ENCODE measurements around the gene CREB3L4.
A peak's percentile ranks its signal among the peaks of the same experiment; 100 is the strongest.

The CREB3L4 gene

GRCh38 chr1:153967107-153967999 lies at the start of gene CREB3L4 (continued):
- peak; percentile 89 for TF ChIP-seq ZNF561 (tag by site-specific recombination; IDR thresholded peaks at IDR 0.05; ENCODE audit: borderline replicate concordance)
- peak; percentile 70 for TF ChIP-seq ZNF692 (tag by site-specific recombination; IDR thresholded peaks at IDR 0.05)
- TF ChIP-seq YY1 (tag by site-specific recombination; IDR thresholded peaks at IDR 0.05), result peak; percentile 84
- peak; percentile 78 for TF ChIP-seq ZNF610 (tag by site-specific recombination; IDR thresholded peaks at IDR 0.05; ENCODE audit: borderline replicate concordance)
- TF ChIP-seq ZNF362 (tag by site-specific recombination; IDR thresholded peaks at IDR 0.05), result peak; percentile 95; the same call in 1 of the 2 replicates
- no peak for TF ChIP-seq ZNF549 (tag by site-specific recombination; IDR thresholded peaks at IDR 0.05)
- peak; percentile 75 for TF ChIP-seq ZNF76 (tag by site-specific recombination; IDR thresholded peaks at IDR 0.05; ENCODE audit: borderline replicate concordance, low read depth)
- TF ChIP-seq INSM2 (tag by site-specific recombination; IDR thresholded peaks at IDR 0.05), result 0 out of 2 replicates have a peak, but pooled peaks have one; percentile 57
- peak; percentile 68 for TF ChIP-seq KLF8 (tag by site-specific recombination; IDR thresholded peaks at IDR 0.05)
- 0 out of 2 replicates have a peak, but pooled peaks have one; percentile 14 for TF ChIP-seq KLF9 (tag by site-specific recombination; IDR thresholded peaks at IDR 0.05; ENCODE audit: low read depth)
- TF ChIP-seq ZBTB8A (tag by site-specific recombination; IDR thresholded peaks at IDR 0.05), result peak; percentile 75
- TF ChIP-seq TRIM28 (IDR thresholded peaks at IDR 0.05; ENCODE audit: borderline replicate concordance, low read length), result peak; percentile 87
- 0 out of 2 replicates have a peak, but pooled peaks have one; percentile 64 for TF ChIP-seq ZBTB10 (tag by site-specific recombination; IDR thresholded peaks at IDR 0.05)
- peak; percentile 54 for TF ChIP-seq ZNF518A (tag by site-specific recombination; conservative IDR thresholded peaks at IDR 0.05; ENCODE audit: low read depth)
- 0 out of 2 replicates have a peak, but pooled peaks have one; percentile 21 for TF ChIP-seq PRDM4 (tag by site-specific recombination; IDR thresholded peaks at IDR 0.05)
- TF ChIP-seq ZFP3 (tag by site-specific recombination; IDR thresholded peaks at IDR 0.05; ENCODE audit: low read depth), result peak; percentile 63; the same call in 1 of the 2 replicates
- no peak for TF ChIP-seq ZNF645 (tag by site-specific recombination; IDR thresholded peaks at IDR 0.05)
- TF ChIP-seq HIC1 (tag by site-specific recombination; IDR thresholded peaks at IDR 0.05), result peak; percentile 79

Measured in HEK293 (cell line).